SK-N-SH (cell line): ENCODE measurements around the gene LRP5. TPM values are rescaled to one million over a fixed set of nuclear protein-coding genes. Genes with fewer than 3 reads are reported as not detected.

ENCODE experiments used
- CTCF ChIA-PET: fragments of 300-600, 350-600 bp; formaldehyde crosslinking; extraction: SDS; loops from one replicate; lab custom pipeline; 2021; lab: Yijun Ruan, JAX
- POLR2A ChIA-PET: fragments of 350-600 bp; sonication (Branson Sonifier 250); formaldehyde crosslinking; extraction: SDS; loops from one replicate; lab custom pipeline; 2020; ENCODE audit warnings: antibody characterized with exemption, inconsistent platforms; lab: Yijun Ruan, JAX
- DNase-seq: peaks from one replicate; pipeline ENCODE4 v3.0.0; 2012
- H2AFZ ChIP-seq: fragments of 200-600 bp; sonication (generic); 2 replicates; pipeline ENCODE4 v1.8.1; 2016; ENCODE audit warnings: antibody characterized with exemption, mild to moderate bottlenecking, low read depth
- H3F3A ChIP-seq: fragments of 200-600 bp; sonication (generic); replicated peaks from 2 replicates; pipeline ENCODE3; 2016; ENCODE audit warnings: antibody characterized with exemption, mild to moderate bottlenecking; ENCODE audit not compliant: insufficient read depth
- H3K27ac ChIP-seq, 2 experiments: fragments of 200-500 bp in 1 of 2; fragments of 200-600 bp in 1 of 2; sonication (Bioruptor generic) in 1 of 2; sonication (generic), shearing (Covaris generic) in 1 of 2; 2 replicates each; pipeline versions ENCODE4 v1.5.1 to v1.6.1; 2014 to 2016; ENCODE audit warnings: low read depth in 2 of 2, inconsistent platforms in 1 of 2, low read length in 1 of 2, mild to moderate bottlenecking in 1 of 2, mixed read lengths in 1 of 2
- H3K27me3 ChIP-seq: fragments of 200-600 bp; sonication (generic), shearing (Covaris generic); 2 replicates; pipeline ENCODE4 v1.6.1; 2016; ENCODE audit warnings: mixed run types; ENCODE audit not compliant: insufficient read depth
- H3K36me3 ChIP-seq, 2 experiments: fragments of 200-500 bp in 1 of 2; fragments of 200-600 bp in 1 of 2; sonication (Bioruptor generic) in 1 of 2; sonication (generic) in 1 of 2; replicated peaks in 1 of 2; 2 replicates each; pipeline versions ENCODE3 to v1.5.1; 2014 to 2016; ENCODE audit warnings: low read length in 1 of 2, mild to moderate bottlenecking in 1 of 2; ENCODE audit not compliant: insufficient read depth in 2 of 2, control insufficient read depth in 1 of 2
- H3K4me1 ChIP-seq, 2 experiments: fragments of 200-500 bp in 1 of 2; fragments of 200-600 bp in 1 of 2; sonication (Bioruptor generic) in 1 of 2; sonication (generic), shearing (Covaris generic) in 1 of 2; 2 replicates each; pipeline versions ENCODE4 v1.5.1 to v1.6.1; 2014 to 2016; ENCODE audit warnings: low read depth in 1 of 2, low read length in 1 of 2, mixed run types in 1 of 2; ENCODE audit not compliant: insufficient read depth in 2 of 2, control insufficient read depth in 1 of 2
- H3K4me2 ChIP-seq: fragments of 200-600 bp; sonication (generic), shearing (Covaris generic); 2 replicates; pipeline ENCODE4 v1.6.1; 2017; ENCODE audit warnings: mixed run types
- H3K4me3 ChIP-seq, 2 experiments: fragments of 200-500 bp in 1 of 2; fragments of 200-600 bp in 1 of 2; sonication (Bioruptor generic) in 1 of 2; sonication (generic), shearing (Covaris generic) in 1 of 2; 2 replicates each; pipeline versions ENCODE4 v1.5.1 to v1.8.1; 2014 to 2016; ENCODE audit warnings: low read depth in 2 of 2, inconsistent platforms in 1 of 2, low read length in 1 of 2, mild to moderate bottlenecking in 1 of 2, mixed read lengths in 1 of 2, moderate library complexity in 1 of 2
- H3K79me2 ChIP-seq: fragments of 200-600 bp; sonication (generic); 2 replicates; pipeline ENCODE4 v1.8.1; 2017; ENCODE audit warnings: mild to moderate bottlenecking; ENCODE audit not compliant: insufficient read depth
- H3K9ac ChIP-seq: fragments of 200-600 bp; sonication (generic); 2 replicates; pipeline ENCODE4 v1.6.1; 2017; ENCODE audit warnings: mixed run types
- H3K9me2 ChIP-seq: fragments of 200-600 bp; sonication (generic); 2 replicates; pipeline ENCODE4 v1.6.1; 2017; ENCODE audit warnings: mixed run types
- H3K9me3 ChIP-seq: fragments of 200-600 bp; sonication (generic); 2 replicates; pipeline ENCODE4 v1.6.1; 2017; ENCODE audit warnings: mixed run types, mild to moderate bottlenecking, moderate library complexity
- H4K20me1 ChIP-seq: fragments of 200-600 bp; sonication (generic); 2 replicates; pipeline ENCODE4 v1.6.1; 2017; ENCODE audit warnings: mild to moderate bottlenecking, mixed run types; ENCODE audit not compliant: insufficient read depth
- CHD2 ChIP-seq: fragments of 150-350 bp; IDR thresholded peaks from 2 replicates; pipeline ENCODE4 v1.6.1; 2018; ENCODE audit warnings: low read length; ENCODE audit not compliant: partially characterized antibody
- FOXJ3 ChIP-seq: sonication (generic); formaldehyde crosslinking; IDR thresholded peaks from 2 replicates; pipeline ENCODE4 v1.5.1; 2020; ENCODE audit warnings: mild to moderate bottlenecking, missing genetic modification reagents
- GATA2 ChIP-seq: sonication (generic); formaldehyde crosslinking; IDR thresholded peaks from 2 replicates; pipeline ENCODE4 v1.5.0; 2020; ENCODE audit warnings: mild to moderate bottlenecking, missing genetic modification reagents
- JUND ChIP-seq: IDR thresholded peaks from 2 replicates; pipeline ENCODE4 v1.4.0; 2012
- MXI1 ChIP-seq: IDR thresholded peaks from 2 replicates; pipeline ENCODE4 v1.6.1; 2012; ENCODE audit warnings: mild to moderate bottlenecking, low read depth, low read length, improper control_type of control experiment
- RXRA ChIP-seq: IDR thresholded peaks from 2 replicates; pipeline ENCODE4 v1.4.0; 2012; ENCODE audit warnings: low read depth, mild to moderate bottlenecking, borderline replicate concordance
- SIN3A ChIP-seq: IDR thresholded peaks from 2 replicates; pipeline ENCODE4 v1.6.1; 2012; ENCODE audit warnings: low read depth, mild to moderate bottlenecking, low read length, moderate library complexity, borderline replicate concordance
- YY1 ChIP-seq: IDR thresholded peaks from 2 replicates; pipeline ENCODE4 v1.4.0; 2012; ENCODE audit warnings: low read depth, mild to moderate bottlenecking
- WGBS: methylation state at CpG from one replicate; pipeline ENCODE4 v1.1.6; 2017; ENCODE audit warnings: low lambda C conversion rate; 5-methylcytosine and 5-hydroxymethylcytosine counted together
- polyA plus RNA-seq, 3 experiments: library from polyadenylated mRNA; depleted of rRNA; stranded (reverse); fragments of >200 nt; gene quantifications; 2 replicates each; pipeline ENCODE4 v1.2.3, GENCODE V29; 2012
- TF ChIP-seq, protein P1 (sequence below): fragments of 150-350 bp; IDR thresholded peaks from 2 replicates; pipeline ENCODE4 v1.6.1; 2017; ENCODE audit warnings: antibody characterized with exemption, low read length, low read depth, borderline replicate concordance

The LRP5 gene
- polyA plus RNA-seq, 1 of the 3 experiments (the other 2 are of a cell fraction) = 15.0 TPM

DNA sequence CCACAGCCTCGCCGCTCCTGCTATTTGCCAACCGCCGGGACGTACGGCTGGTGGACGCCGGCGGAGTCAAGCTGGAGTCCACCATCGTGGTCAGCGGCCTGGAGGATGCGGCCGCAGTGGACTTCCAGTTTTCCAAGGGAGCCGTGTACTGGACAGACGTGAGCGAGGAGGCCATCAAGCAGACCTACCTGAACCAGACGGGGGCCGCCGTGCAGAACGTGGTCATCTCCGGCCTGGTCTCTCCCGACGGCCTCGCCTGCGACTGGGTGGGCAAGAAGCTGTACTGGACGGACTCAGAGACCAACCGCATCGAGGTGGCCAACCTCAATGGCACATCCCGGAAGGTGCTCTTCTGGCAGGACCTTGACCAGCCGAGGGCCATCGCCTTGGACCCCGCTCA, 35.5 kb downstream of the LRP5 start (continued):
- no peak for TF ChIP-seq YY1

DNA sequence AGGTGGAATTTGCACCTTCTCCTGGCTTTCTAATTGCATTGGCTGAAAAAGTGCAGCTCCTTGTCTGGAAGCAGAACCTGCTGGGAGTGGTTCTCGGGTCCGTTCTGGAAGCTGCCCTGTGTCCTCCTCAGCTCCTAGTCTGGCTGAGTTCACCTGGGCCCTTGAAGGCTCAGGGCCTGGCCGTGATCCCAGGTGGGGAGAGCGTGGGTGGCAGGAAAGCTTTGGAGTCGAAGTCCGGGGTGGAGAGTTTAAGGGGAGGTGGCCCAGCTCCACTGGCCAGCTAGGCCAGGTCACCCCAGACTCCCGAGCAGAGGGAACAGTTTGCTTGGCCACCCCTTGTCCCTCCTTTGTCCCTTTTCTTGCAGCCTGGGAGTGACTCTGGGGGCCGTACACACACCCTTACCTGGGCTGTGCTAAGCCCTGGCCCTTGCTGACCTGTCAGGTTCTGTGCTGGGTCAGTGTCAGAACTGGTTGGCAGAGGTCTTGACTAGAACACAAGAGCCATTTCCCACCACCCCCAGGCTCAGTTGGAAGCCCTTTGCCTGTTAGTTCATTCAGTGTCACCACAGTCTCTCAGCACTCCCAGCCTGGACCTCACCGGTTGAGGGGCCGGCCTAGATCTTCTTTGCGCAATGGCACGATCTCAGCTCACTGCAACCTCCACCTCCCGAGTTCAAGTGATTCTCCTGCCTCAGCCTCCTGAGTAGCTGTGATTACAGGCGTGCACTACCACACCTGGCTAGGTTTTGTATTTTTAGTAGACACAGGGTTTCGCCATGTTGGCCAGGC, 37.3 kb downstream of the LRP5 start:
- H3K4me3 ChIP-seq = no peak overlapping the region
- H3K9me3 ChIP-seq = no peaks in the 10 kb centered on the region
- no peaks in the 10 kb centered on the region for H3K36me3 ChIP-seq
- TF ChIP-seq JUND (no peak), CHD2 (no peak), YY1 (no peak), FOXJ3 (CRISPR knock-in tag) (no peak), GATA2 (CRISPR knock-in tag) (no peak)
- TF ChIP-seq, protein P1, sequence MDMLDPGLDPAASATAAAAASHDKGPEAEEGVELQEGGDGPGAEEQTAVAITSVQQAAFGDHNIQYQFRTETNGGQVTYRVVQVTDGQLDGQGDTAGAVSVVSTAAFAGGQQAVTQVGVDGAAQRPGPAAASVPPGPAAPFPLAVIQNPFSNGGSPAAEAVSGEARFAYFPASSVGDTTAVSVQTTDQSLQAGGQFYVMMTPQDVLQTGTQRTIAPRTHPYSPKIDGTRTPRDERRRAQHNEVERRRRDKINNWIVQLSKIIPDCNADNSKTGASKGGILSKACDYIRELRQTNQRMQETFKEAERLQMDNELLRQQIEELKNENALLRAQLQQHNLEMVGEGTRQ = no peak
- peaks cover 35% of the 10 kb centered on the region; the same call in 1 of the 2 replicates for H3K79me2 ChIP-seq
- no peak overlapping the region for H2AFZ ChIP-seq
- H3K4me1 ChIP-seq = peaks cover 0 to 15% of the 10 kb centered on the region in 2 experiments; a peak in 3 of 4 replicates
- 95% methylated on average over 13 of the region's 15 CpGs for WGBS
- ChIA-PET CTCF (no interaction called here), POLR2A (interaction anchor here (0.7 to 0.8 kb wide), 2 partner anchors 8 to 106 kb away, joined by 3 to 4 read pairs; no protein-coding TSS in a partner anchor)
- no peak overlapping the region for H3K27ac ChIP-seq
- H3K27me3 ChIP-seq = no peaks in the 10 kb centered on the region
- peaks cover 4% of the 10 kb centered on the region; the same call in 1 of the 2 replicates for H4K20me1 ChIP-seq
- H3K4me2 ChIP-seq = no peak overlapping the region
- no peak for DNase-seq
- H3K9me2 ChIP-seq = no peaks in the 10 kb centered on the region
- peaks cover 18% of the 10 kb centered on the region for H3F3A ChIP-seq
- no peak overlapping the region for H3K9ac ChIP-seq

DNA sequence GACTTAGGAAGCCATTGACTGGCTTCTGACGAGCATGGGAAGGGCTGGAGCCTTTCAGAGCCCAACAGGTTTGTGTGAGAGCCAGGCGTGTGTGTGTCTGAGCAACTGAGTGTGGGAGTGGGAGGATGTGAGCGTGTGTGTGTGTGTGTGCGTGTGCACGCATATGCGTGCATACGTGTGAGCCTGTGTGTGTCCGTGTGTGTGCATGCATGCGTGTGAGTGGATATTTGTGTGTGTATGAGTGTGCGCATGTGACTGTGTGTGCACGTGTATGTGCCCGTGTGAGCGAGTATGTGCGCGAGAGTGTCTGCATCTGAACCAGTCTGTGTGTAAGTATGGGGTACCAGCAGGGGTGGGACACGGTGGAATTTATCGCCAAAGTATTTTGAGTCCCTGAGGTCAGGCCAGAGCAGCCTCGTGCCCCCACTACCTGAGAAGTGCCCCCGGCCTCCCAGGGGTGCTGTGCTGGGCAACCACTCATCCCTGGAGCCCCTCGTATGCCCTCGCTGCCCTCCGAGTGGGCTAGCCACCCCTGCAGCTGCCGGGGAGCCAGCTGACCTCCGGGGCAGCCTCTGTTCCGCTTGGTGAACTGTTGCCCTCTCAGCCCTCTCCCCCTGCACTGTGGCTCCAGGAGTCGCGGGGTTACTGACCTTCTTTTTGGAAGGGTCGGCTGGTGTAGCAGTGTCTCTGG, 38.5 kb downstream of the LRP5 start:
- POLR2A ChIA-PET = no interaction called here
- CTCF ChIA-PET = interaction anchor here (1.2 kb wide), 1 partner anchor 93 kb away, joined by 3 read pairs; no protein-coding TSS in a partner anchor
- no peak overlapping the region for H2AFZ ChIP-seq

More for the DNA sequence above, 38.5 kb downstream of the LRP5 start:
- Histone ChIP-seq H3K4me2 (no peak overlapping the region), H4K20me1 (peaks cover 4% of the 10 kb centered on the region; the same call in 1 of the 2 replicates)
- no peak for TF ChIP-seq RXRA
- TF ChIP-seq MXI1 = no peak
- TF ChIP-seq JUND = no peak
- no peak for TF ChIP-seq SIN3A
- TF ChIP-seq, all 33 proteins: peak for 0
- no peak for DNase-seq
- peaks cover 6 to 15% of the 10 kb centered on the region in 2 experiments; a peak in 3 of 4 replicates for H3K4me1 ChIP-seq
- no peaks in the 10 kb centered on the region for H3K9me2 ChIP-seq
- H3K79me2 ChIP-seq = peaks cover 35% of the 10 kb centered on the region; the same call in 1 of the 2 replicates
- H3K36me3 ChIP-seq = no peaks in the 10 kb centered on the region
- no peak overlapping the region for H3K27ac ChIP-seq
- H3K9ac ChIP-seq = no peak overlapping the region
- H3K27me3 ChIP-seq = no peaks in the 10 kb centered on the region
- H3F3A ChIP-seq = peaks cover 22% of the 10 kb centered on the region
- no peaks in the 10 kb centered on the region for H3K9me3 ChIP-seq
- H3K4me3 ChIP-seq = no peak overlapping the region
- 97% methylated on average over 25 of the region's 28 CpGs for WGBS
